ENCODE measurements around the gene CAMTA1. TPM values are rescaled to one million over a fixed set of nuclear protein-coding genes. Genes with fewer than 3 reads are reported as not detected.

The CAMTA1 gene
- total RNA-seq, 1 donor from 2014 or later: 47.9 TPM

- Histone ChIP-seq H3K27ac (no peak overlapping the region), H3K27me3 (ENCODE audit: low read depth) (peaks cover 6% of the 10 kb centered on the region), H3K4me1 (no peaks in the 10 kb centered on the region), H3K9me3 (no peaks in the 10 kb centered on the region), H3K36me3 (no peaks in the 10 kb centered on the region), H3K4me3 (no peak overlapping the region)
- intact Hi-C loops (cut with DNase I): no loop called here
- ATAC-seq (no peak), DNase-seq (no peak)
- TF ChIP-seq CTCF (IDR thresholded peaks at IDR 0.05): no peak
Observed at GRCh38 chr1:6927626-6928025, 142.4 kb downstream of the CAMTA1 start.

GRCh38 chr1:6928106-6928885 is 143.0 kb downstream of the CAMTA1 start:
- no peak for TF ChIP-seq CTCF (IDR thresholded peaks at IDR 0.05)
- no peaks in the 10 kb centered on the region for H3K36me3 ChIP-seq
- DNase-seq (no peak), ATAC-seq (no peak)
- H3K4me3 ChIP-seq: no peak overlapping the region
- intact Hi-C loops (cut with DNase I): no loop called here
- H3K27me3 ChIP-seq (ENCODE audit: low read depth): peaks cover 9% of the 10 kb centered on the region
- no peaks in the 10 kb centered on the region for H3K4me1 ChIP-seq
- H3K9me3 ChIP-seq: no peaks in the 10 kb centered on the region
- no peak overlapping the region for H3K27ac ChIP-seq

GRCh38 chr1:6930732-6931300 is 145.6 kb downstream of the CAMTA1 start:
- Histone ChIP-seq H3K27me3 (ENCODE audit: low read depth) (peaks cover 26% of the 10 kb centered on the region), H3K27ac (no peak overlapping the region), H3K36me3 (no peaks in the 10 kb centered on the region), H3K4me1 (peaks cover 3% of the 10 kb centered on the region), H3K9me3 (no peaks in the 10 kb centered on the region), H3K4me3 (no peak overlapping the region)
- TF ChIP-seq CTCF (IDR thresholded peaks at IDR 0.05): no peak
- no peak for DNase-seq
- ATAC-seq: no peak
- intact Hi-C loops (cut with DNase I): no loop called here

- DNase-seq (no peak), ATAC-seq (no peak)
- H3K27ac ChIP-seq: no peak overlapping the region
- H3K4me3 ChIP-seq: peak overlapping the region; percentile 5
- no peaks in the 10 kb centered on the region for H3K36me3 ChIP-seq
- peaks cover 26% of the 10 kb centered on the region for H3K27me3 ChIP-seq (ENCODE audit: low read depth)
- TF ChIP-seq CTCF (IDR thresholded peaks at IDR 0.05): no peak
- peaks cover 3% of the 10 kb centered on the region for H3K4me1 ChIP-seq
- intact Hi-C loops (cut with DNase I): no loop called here
- no peaks in the 10 kb centered on the region for H3K9me3 ChIP-seq
Observed at GRCh38 chr1:6935361-6935883, 150.2 kb downstream of the CAMTA1 start.

- no peaks in the 10 kb centered on the region for H3K9me3 ChIP-seq
- no peak overlapping the region for H3K27ac ChIP-seq
- no peak for TF ChIP-seq CTCF (IDR thresholded peaks at IDR 0.05)
- peaks cover 3% of the 10 kb centered on the region for H3K4me1 ChIP-seq
- intact Hi-C loops (cut with DNase I): no loop called here
- ATAC-seq (no peak), DNase-seq (no peak)
- H3K27me3 ChIP-seq (ENCODE audit: low read depth): peaks cover 20% of the 10 kb centered on the region
- H3K36me3 ChIP-seq: no peaks in the 10 kb centered on the region
- peak overlapping the region; percentile 5 for H3K4me3 ChIP-seq
Observed at GRCh38 chr1:6935911-6936690, 150.8 kb downstream of the CAMTA1 start.

Data from lower lobe of right lung (tissue), 2 donors.